ENCODE data around the gene MBOAT7.
"Not testable (repeated sequence)": the region's sequence is repeated elsewhere in the genome, so short reads cannot be mapped to it uniquely, and the experiment has no call there.

MBOAT7 gene

DNA sequence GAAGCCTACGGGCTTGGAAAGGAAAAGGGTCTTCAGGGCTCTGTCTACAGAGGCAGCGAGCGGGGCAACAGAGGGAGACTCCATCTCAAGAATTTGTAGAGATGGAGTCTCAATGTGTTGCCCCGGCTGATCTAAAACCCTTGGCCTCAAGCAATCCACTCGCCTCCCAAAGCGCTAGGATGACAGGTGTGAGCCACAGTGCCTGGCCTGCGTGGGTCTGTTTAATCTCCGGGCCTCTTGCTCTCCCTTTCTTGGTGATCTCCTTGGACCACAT lies 19.3 kb upstream of the MBOAT7 start:
- no peak for DNase-seq

DNA sequence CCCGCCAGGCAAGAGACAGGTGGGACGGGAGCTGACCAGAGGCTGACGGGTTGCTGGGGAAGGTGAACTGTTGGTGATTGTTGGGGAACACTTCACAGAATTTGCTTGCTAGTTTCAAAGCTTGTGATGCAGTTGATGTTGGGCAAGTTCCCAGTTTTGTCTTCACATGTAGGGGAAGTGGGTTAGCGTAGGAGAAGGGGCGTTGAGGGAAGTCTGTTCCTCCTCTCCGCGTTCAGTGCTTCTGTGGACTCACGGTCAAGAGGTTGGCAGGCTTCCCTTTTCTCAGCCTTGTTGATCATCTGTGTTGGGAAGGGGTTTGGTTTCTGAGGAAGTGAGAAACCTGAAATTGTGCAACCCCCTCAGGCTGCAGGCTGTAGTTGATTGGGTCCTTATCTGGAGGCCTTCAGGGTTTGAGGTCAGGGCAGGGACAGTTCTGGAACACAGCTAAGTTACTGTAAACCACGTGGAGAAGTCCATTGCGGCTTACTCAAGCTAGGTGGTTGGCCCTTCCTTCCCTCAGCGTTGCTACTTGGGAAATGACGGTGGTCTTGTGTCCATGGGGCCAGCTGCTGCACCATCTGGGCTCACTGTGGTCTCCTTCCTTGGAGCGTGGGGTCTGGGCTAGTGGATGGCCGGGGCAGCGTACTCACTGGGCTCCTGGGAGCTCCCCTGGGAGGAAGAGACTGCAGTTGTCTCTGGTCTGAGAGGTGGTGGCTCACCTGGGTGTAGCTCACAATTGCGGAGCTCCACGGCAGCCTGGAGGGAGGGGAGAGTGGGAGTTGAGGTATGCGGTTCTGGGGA lies 18.8 kb upstream of the MBOAT7 start:
- DNase-seq = no peak

GRCh38 chr19:54207676-54207982 lies 18.2 kb upstream of the MBOAT7 start:
- no peak for DNase-seq

DNA sequence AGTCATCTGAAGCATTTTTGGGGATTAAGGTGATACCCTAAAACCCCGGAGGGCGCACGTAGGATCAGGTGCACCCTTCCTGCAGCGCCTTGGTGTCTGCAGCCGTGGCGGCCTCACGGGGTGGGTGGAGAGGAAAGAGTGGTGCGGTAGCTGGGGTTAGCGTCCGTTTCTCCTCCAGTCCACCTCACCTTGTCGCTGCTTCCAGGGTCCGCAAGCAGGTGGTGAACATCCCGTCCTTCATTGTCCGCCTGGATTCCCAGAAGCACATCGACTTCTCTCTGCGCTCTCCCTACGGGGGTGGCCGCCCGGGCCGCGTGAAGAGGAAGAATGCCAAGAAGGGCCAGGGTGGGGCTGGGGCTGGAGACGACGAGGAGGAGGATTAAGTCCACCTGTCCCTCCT lies 17.8 kb upstream of the MBOAT7 start:
- DNase-seq = not testable (repeated sequence)

- DNase-seq = no peak
Measured at GRCh38 chr19:54206831-54207177, 17.4 kb upstream of the MBOAT7 start.

DNA sequence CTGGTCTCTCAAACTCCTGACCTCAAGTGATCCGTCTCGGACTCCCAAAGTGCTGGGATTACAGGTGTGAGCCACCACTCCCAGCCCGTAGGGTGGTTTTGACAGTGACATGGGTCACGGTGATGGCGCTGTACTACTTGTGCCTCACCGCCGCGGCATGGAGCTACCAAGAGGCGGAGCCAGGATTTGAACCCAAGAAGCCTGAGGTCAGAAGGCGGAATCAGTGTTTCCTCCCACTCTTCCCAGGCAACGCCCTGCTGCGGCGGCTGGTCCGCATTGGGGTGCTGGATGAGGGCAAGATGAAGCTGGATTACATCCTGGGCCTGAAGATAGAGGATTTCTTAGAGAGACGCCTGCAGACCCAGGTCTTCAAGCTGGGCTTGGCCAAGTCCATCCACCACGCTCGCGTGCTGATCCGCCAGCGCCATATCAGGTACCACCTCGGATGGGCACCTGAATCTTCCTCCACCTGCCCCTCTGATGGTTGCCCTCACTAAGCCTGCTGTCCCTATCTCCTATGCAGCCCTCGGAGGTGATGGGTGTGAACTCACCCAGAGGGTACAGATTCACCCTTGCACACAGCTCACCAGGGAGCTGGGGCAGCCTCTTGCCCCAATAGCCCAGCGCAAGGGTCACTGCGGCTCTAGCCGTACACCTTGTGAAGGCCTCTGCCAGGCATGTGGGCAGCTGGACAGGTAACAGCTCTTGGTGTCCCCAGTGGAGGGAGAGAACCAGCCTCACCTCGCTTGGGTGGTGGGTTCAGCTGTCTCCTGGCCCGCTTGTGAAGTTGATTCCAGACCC lies 16.9 kb upstream of the MBOAT7 start:
- no peak for DNase-seq

DNA sequence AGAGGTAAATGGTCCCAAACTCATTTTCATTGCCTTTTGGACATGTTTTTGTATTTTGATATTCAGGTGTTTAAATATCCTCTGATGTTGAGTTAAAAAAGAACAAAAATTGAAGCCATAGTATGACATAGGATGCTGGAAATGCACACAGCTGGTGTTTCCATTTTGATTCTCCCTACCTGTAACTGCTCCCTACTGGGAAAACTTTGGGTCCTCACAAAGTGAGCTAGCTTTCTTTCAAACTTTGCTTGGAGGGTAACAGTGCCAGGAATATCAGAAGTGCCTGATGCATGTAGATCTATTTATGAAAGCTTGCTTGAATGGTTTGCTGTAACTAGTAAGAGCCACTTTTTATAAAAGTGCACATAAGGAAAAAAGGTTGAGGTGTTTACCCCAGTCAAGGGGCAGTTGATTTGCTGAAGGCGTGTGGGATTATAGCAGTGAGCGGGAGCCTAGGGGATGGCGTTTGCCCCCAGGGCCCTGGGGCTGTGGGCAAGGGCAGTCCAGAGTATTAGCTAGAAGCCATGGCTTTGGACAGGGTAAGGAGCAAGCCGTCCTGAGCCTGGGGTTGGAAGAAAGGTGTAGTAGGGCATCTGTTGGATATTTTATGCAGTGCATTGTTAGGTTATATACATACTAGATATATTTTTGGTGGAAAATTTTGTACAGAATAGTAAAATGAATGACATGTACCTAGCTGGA lies 15.5 kb upstream of the MBOAT7 start:
- no peak for DNase-seq

DNA sequence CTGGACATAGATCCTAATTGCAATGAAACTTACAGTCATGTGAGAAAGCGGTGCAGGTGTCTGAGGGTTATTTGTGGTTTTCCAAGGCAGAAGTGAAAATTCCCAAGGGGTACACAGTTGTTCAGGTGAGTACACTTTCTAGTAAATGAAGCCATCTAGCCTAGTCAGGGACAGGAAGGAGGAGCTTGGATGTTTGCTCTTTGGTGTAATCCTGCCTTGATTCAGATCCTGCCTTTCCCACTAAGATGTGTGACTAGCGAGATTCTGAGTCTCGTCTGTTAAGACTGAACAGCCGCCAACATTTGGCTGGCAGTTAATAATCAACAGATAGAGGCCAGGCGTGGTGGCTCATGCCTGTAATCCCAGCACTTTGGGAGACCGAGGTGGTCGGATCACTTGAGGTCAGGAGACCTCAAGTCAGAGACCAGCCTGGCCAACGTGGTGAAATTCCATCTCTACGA lies 13.8 kb upstream of the MBOAT7 start:
- no peak for DNase-seq

DNA sequence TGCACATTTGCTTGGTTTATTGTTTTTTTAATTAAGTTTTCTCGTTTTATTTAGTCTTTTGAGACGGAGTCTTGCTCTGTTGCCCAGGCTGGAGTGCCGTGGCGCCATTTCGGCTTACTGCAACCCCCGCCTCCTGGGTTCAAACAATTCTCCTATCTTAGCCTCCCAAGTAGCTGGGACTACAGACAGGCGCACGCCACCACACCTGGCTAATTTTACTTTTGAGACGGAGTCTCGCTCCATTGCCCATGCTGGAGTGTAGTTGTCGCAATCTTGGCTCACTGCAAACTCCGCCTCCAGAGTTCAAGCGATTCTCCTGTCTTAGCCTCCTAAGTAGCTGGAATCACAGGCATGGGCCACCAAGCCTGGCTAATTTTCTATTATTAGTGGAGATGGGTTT lies 12.6 kb upstream of the MBOAT7 start:
- no peak for DNase-seq

DNA sequence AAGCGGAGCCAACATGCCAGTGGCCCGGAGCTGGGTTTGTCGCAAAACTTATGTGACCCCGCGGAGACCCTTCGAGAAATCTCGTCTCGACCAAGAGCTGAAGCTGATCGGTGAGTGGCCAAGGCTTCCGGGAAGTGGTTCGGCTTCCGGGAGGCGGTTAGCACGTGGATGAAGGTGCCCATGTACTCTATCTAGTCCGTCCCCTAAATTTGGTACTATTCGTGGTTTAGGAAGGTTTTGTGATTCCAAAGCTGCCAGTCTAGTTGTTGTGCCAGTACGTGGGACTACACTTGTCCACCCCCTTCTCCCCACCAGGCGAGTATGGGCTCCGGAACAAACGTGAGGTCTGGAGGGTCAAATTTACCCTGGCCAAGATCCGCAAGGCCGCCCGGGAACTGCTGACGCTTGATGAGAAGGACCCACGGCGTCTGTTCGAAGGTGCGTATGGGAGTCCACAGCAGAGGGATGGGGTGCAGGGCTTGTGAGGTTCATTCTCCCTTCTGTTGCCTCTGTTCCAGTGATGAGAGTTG lies 11.9 kb upstream of the MBOAT7 start:
- DNase-seq = no peak

DNA sequence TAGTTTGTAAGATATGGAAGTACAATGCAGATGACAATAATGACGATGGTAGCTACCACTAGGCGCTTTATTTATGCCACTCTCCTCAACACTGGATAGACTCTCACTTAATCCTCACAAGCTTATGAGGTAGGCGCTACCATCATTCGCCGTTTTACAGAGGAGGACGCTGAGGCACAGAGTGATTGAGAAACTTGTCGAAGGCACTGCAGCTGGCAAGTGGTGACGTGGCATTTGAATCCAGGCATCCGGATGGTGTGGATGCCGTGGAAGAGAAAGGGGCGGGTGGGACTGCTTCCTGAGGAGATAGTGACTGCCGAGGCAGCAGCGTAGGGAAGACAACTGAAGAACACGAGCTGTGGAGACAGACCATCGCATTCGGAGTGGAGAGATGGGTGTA lies 10.0 kb upstream of the MBOAT7 start:
- DNase-seq = no peak

DNA sequence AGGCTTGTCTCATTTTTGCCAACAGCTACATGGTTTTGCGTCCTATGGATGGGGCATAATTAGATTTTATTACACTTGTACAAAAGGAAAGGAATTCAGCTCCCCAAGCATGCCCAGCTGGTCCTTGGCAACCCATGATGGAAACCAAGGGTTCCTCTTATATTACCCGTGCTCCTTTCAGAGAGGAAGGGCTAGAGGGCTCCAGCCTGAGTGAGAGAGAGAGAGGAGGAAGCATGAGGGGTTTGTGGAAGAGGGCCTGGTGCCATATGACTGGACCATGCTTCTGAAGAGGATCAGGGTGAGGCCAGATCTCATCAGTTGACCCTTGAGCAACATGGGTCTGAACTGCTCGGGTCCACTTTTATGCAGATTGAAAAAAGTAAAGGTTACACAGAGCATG lies 7.7 kb upstream of the MBOAT7 start:
- no peak for DNase-seq

- DNase-seq = no peak
Measured at GRCh38 chr19:54196536-54196935, 7.2 kb upstream of the MBOAT7 start.

DNA sequence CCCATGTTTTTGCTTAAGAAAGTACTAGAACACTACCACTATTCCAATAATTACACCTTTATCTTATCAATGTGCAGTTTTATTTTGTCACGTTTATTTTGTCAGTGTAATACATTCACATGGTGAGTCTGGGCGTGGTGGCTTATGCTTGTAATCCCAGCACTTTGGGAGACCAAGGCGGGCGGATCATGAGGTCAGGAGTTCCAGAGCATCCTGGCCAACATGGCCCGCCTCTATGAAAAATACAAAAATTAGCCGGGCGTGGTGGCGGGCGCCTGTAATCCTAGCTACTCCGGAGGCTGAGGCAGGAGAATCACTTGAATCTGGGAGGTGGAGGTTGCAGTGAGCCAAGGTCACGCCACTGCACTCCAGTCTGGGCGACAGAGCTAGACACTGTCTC lies 5.1 kb upstream of the MBOAT7 start:
- not testable (repeated sequence) for DNase-seq

DNA sequence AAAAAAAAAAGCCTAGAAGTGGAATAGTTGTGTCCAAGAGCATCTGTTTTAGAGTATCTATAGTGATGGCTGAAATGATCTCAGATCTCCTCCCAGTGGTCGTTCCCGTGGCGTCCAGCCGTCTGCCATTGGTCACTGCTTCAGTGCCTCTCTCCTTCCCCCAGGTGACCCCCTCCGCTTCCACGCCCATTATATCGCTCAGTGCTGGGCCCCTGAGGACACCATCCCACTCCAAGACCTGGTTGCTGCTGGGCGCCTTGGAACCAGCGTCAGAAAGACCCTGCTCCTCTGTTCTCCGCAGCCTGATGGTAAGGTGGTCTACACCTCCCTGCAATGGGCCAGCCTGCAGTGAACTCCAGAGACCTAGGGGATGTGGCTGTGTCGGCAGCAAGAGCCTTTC lies 3.6 kb upstream of the MBOAT7 start:
- DNase-seq = no peak

GRCh38 chr19:54191811-54192453 lies 2.6 kb upstream of the MBOAT7 start:
- DNase-seq = no peak

DNA sequence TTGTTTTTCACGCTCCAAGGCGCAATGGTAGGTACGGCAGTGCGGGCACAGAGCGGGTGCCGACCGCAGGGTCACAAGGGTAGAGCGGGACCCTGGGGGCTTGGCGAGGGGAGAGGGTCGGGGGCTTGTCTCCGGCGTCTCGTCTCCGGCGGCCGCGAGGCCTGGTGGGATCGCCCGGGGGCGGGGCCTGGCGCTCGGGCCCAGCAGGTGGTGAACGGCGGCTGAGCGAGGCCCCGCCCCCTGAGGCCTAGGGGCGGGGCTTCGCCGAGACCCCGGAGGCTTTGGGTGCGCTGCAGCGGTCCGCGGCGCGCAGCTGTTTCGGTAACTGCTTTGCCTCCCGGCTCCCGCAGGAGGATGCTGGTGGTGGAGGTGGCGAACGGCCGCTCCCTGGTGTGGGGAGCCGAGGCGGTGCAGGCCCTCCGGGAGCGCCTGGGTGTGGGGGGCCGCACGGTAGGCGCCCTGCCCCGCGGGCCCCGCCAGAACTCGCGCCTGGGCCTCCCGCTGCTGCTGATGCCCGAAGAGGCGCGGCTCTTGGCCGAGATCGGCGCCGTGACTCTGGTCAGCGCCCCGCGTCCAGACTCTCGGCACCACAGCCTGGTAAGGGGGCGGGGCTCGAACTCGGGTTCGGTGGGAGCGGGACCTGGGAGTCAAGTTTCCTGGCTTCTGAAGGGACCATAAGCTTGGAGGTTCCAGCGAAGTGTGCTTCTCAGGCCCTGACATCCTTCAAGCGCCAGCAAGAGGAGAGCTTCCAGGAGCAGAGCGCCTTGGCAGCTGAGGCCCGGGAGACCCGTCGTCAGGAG lies 1.8 kb upstream of the MBOAT7 start, which contains the start of gene TSEN34:
Gene TSEN34 (plus strand): TSS at position 298 of the 800 bp plus-strand sequence. CDS start 57 bp downstream, at position 355.
- DNase-seq = peak; percentile 76 to 87

- peak; percentile 99 to 100 for DNase-seq
Measured at GRCh38 chr19:54190503-54191010, 1.2 kb upstream of the MBOAT7 start.

DNA sequence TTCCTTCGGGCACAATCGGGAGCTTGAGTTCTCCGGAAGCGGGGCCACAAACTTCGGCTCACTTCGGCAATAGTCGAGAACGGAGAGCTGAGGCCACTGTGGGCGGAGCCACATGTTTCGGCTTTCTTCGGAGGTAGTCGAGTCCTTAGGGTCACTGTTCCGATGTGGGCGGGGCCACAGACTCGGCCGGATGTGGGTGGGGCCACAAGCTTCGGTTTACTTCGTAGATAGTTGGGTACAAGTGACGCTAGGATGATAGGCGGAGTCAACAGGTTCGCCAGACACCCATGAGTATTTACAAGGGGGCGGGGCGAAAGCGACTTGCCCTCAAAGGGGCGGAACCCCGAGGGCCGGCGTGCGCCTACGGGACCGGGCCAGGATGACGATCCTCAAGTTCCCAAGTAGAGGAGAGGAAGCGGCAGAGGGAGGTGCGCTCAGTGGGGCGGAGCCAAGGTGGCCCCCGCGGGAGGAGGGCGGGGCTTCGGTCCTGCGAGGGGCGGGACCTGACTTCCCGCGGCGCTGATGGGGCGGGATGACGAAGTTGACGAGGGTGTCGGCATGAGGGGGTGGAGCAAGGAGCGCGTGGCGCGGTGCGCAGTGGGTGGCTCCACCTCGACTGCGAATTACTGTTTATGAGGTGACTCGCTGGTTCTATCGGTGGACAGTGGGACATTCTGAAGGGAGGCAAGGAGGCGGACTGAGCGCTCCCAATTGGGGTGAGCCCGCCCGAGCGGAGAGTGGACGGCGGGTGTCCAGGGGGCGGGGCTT lies 539 bp upstream of the MBOAT7 start:
- DNase-seq = peak; percentile 100

- DNase-seq = no peak
Measured at GRCh38 chr19:54188215-54188871, 1.0 kb downstream of the MBOAT7 start.

- no peak for DNase-seq
Measured at GRCh38 chr19:54186934-54187381, 2.4 kb downstream of the MBOAT7 start.
